Muscle layer of duodenum (tissue), 2 donors: ENCODE data around the gene DNAH11.
A peak's percentile ranks its signal among the peaks of the same experiment; 100 is the strongest.

Source experiments
- H3K27ac ChIP-seq: one replicate; pipeline ENCODE4 v1.7.0; 2013; ENCODE audit warnings: mild to moderate bottlenecking, low read length
- H3K27me3 ChIP-seq: one replicate; pipeline ENCODE4 v1.7.0; 2013; ENCODE audit warnings: low read depth, mild to moderate bottlenecking, control low read depth, low read length
- H3K36me3 ChIP-seq, 2 donors: one replicate each; pipeline ENCODE4 v1.7.0; 2013; ENCODE audit warnings: low read length in 2 of 2, control low read depth in 1 of 2, mild to moderate bottlenecking in 1 of 2; ENCODE audit not compliant: insufficient read depth in 2 of 2, control insufficient read depth in 1 of 2
- H3K4me1 ChIP-seq, 2 donors: one replicate each; pipeline ENCODE4 v1.7.0; 2013; ENCODE audit warnings: low read length in 2 of 2, mild to moderate bottlenecking in 2 of 2, control low read depth in 1 of 2, moderate library complexity in 1 of 2; ENCODE audit not compliant: insufficient read depth in 2 of 2, control insufficient read depth in 1 of 2
- H3K4me3 ChIP-seq, 2 donors: one replicate each; pipeline ENCODE4 v1.7.0; 2013; ENCODE audit warnings: low read length in 2 of 2, low read depth in 1 of 2, mild to moderate bottlenecking in 1 of 2
- H3K9me3 ChIP-seq, 2 donors: one replicate each; pipeline ENCODE4 v1.7.0; 2013; ENCODE audit warnings: low read length in 2 of 2, control low read depth in 1 of 2, mild to moderate bottlenecking in 1 of 2; ENCODE audit not compliant: control insufficient read depth in 1 of 2
- donor health status: healthy.

DNAH11 gene

GRCh38 chr7:21542891-21543527, at the start of gene DNAH11:
Gene DNAH11 (plus strand): TSS chr7:21543039. CDS start chr7:21543246, 207 bp downstream.
- Histone ChIP-seq H3K4me3 (peak within 1 kb of the TSS; percentile 43 to 68), H3K27ac (no peak within 1 kb of the TSS), H3K4me1 (peaks cover 0 to 17% of the 10 kb centered on the region in 2 donors), H3K9me3 (no peaks in the 10 kb centered on the region), H3K36me3 (no peaks in the 10 kb centered on the region), H3K27me3 (no peaks in the 10 kb centered on the region)

- no peak overlapping the region for H3K27ac ChIP-seq
- H3K4me3 ChIP-seq, result no peak overlapping the region
- H3K9me3 ChIP-seq, result peaks cover 10 to 13% of the 10 kb centered on the region in 2 donors
- peaks cover 0 to under 1% of the 10 kb centered on the region in 2 donors for H3K36me3 ChIP-seq
- no peaks in the 10 kb centered on the region for H3K4me1 ChIP-seq
- no peaks in the 10 kb centered on the region for H3K27me3 ChIP-seq
Observed at GRCh38 chr7:21495731-21496130, 47.1 kb upstream of the DNAH11 start.

- Histone ChIP-seq H3K9me3 (peaks cover 10 to 13% of the 10 kb centered on the region in 2 donors), H3K36me3 (peaks cover 0 to 3% of the 10 kb centered on the region in 2 donors), H3K27me3 (no peaks in the 10 kb centered on the region), H3K27ac (no peak overlapping the region), H3K4me3 (no peak overlapping the region), H3K4me1 (no peaks in the 10 kb centered on the region)
Observed at GRCh38 chr7:21497072-21497471, 45.8 kb upstream of the DNAH11 start.

GRCh38 chr7:21500117-21500832, 42.6 kb upstream of the DNAH11 start:
- Histone ChIP-seq H3K36me3 (peaks cover 0 to 3% of the 10 kb centered on the region in 2 donors), H3K4me3 (no peak overlapping the region), H3K27me3 (no peaks in the 10 kb centered on the region), H3K4me1 (no peaks in the 10 kb centered on the region), H3K9me3 (peaks cover 5 to 10% of the 10 kb centered on the region in 2 donors), H3K27ac (no peak overlapping the region)

- Histone ChIP-seq H3K27ac (no peak overlapping the region), H3K4me1 (no peaks in the 10 kb centered on the region), H3K36me3 (peaks cover 0 to 3% of the 10 kb centered on the region in 2 donors), H3K4me3 (no peak overlapping the region), H3K9me3 (no peaks in the 10 kb centered on the region), H3K27me3 (no peaks in the 10 kb centered on the region)
Observed at GRCh38 chr7:21504021-21504420, 38.8 kb upstream of the DNAH11 start.

GRCh38 chr7:21507627-21508343, 35.1 kb upstream of the DNAH11 start:
- Histone ChIP-seq H3K27me3 (no peaks in the 10 kb centered on the region), H3K9me3 (no peaks in the 10 kb centered on the region), H3K4me1 (no peaks in the 10 kb centered on the region), H3K27ac (no peak overlapping the region), H3K4me3 (no peak overlapping the region), H3K36me3 (peaks cover 0 to 18% of the 10 kb centered on the region in 2 donors)

GRCh38 chr7:21508538-21508937, 34.3 kb upstream of the DNAH11 start:
- Histone ChIP-seq H3K27me3 (no peaks in the 10 kb centered on the region), H3K9me3 (no peaks in the 10 kb centered on the region), H3K4me1 (no peaks in the 10 kb centered on the region), H3K36me3 (peaks cover 0 to 18% of the 10 kb centered on the region in 2 donors), H3K27ac (no peak overlapping the region), H3K4me3 (no peak overlapping the region)

GRCh38 chr7:21514062-21514461, 28.8 kb upstream of the DNAH11 start:
- H3K36me3 ChIP-seq, result peaks cover 0 to 18% of the 10 kb centered on the region in 2 donors
- H3K4me3 ChIP-seq, result no peak overlapping the region
- no peaks in the 10 kb centered on the region for H3K4me1 ChIP-seq
- H3K27ac ChIP-seq, result no peak overlapping the region
- no peaks in the 10 kb centered on the region for H3K27me3 ChIP-seq
- H3K9me3 ChIP-seq, result no peaks in the 10 kb centered on the region

- Histone ChIP-seq H3K4me3 (no peak overlapping the region), H3K36me3 (no peaks in the 10 kb centered on the region), H3K27ac (no peak overlapping the region), H3K4me1 (no peaks in the 10 kb centered on the region), H3K9me3 (no peaks in the 10 kb centered on the region), H3K27me3 (no peaks in the 10 kb centered on the region)
Observed at GRCh38 chr7:21524680-21525079, 18.2 kb upstream of the DNAH11 start.

- Histone ChIP-seq H3K9me3 (peaks cover 0 to 2% of the 10 kb centered on the region in 2 donors), H3K4me1 (no peaks in the 10 kb centered on the region), H3K36me3 (no peaks in the 10 kb centered on the region), H3K27me3 (no peaks in the 10 kb centered on the region), H3K27ac (no peak overlapping the region), H3K4me3 (no peak overlapping the region)
Observed at GRCh38 chr7:21526007-21526406, 16.8 kb upstream of the DNAH11 start.

GRCh38 chr7:21526448-21526847, 16.4 kb upstream of the DNAH11 start:
- H3K9me3 ChIP-seq, result peaks cover 0 to 3% of the 10 kb centered on the region in 2 donors
- H3K4me1 ChIP-seq, result no peaks in the 10 kb centered on the region
- no peaks in the 10 kb centered on the region for H3K36me3 ChIP-seq

More at GRCh38 chr7:21526448-21526847, 16.4 kb upstream of the DNAH11 start:
- H3K27me3 ChIP-seq, result no peaks in the 10 kb centered on the region
- H3K4me3 ChIP-seq, result no peak overlapping the region
- H3K27ac ChIP-seq, result no peak overlapping the region
